Spleen (tissue), 11 donors: ENCODE data around the gene AGRN. TPM values are rescaled to one million over a fixed set of nuclear protein-coding genes. Genes with fewer than 3 reads are reported as not detected.
"Not testable (repeated sequence)": the region's sequence is repeated elsewhere in the genome, so short reads cannot be mapped to it uniquely, and the experiment has no call there.

Experiments
- DNase-seq: peaks from one replicate; pipeline ENCODE4 v3.0.0-alpha.2; 2020
- H3K27ac ChIP-seq, 8 donors: fragments of 200-600 bp; sonication (generic) in 7 of 8; 1 replicate in 4 of 8; 2 replicates in 4 of 8; pipeline versions ENCODE4 v1.5.0 to v1.8.0; 2016 to 2021; ENCODE audit warnings: inconsistent platforms in 4 of 8, mild to moderate bottlenecking in 4 of 8, moderate library complexity in 1 of 8
- H3K27me3 ChIP-seq, 7 donors: fragments of 200-600 bp; sonication (generic) in 6 of 7; replicated peaks in 1 of 7; 1 replicate in 4 of 7; 2 replicates in 3 of 7; pipeline versions ENCODE4 v1.5.0 to v1.8.0; 2016 to 2021; ENCODE audit warnings: inconsistent platforms in 3 of 7, mild to moderate bottlenecking in 1 of 7
- H3K36me3 ChIP-seq, 6 donors: fragments of 200-600 bp; sonication (generic) in 5 of 6; 1 replicate in 4 of 6; 2 replicates in 2 of 6; pipeline versions ENCODE4 v1.5.0 to v1.8.0; 2016 to 2021; ENCODE audit warnings: inconsistent platforms in 2 of 6
- H3K4me1 ChIP-seq, 6 donors: fragments of 200-600 bp; sonication (generic) in 5 of 6; 1 replicate in 3 of 6; 2 replicates in 3 of 6; pipeline versions ENCODE4 v1.5.0 to v1.8.0; 2016 to 2021; ENCODE audit warnings: inconsistent platforms in 3 of 6
- H3K4me3 ChIP-seq, 8 donors: fragments of 200-600 bp; sonication (generic) in 7 of 8; 1 replicate in 4 of 8; 2 replicates in 4 of 8; pipeline versions ENCODE4 v1.5.0 to v1.8.0; 2016 to 2021; ENCODE audit warnings: inconsistent platforms in 4 of 8, mild to moderate bottlenecking in 4 of 8, moderate library complexity in 2 of 8
- H3K9me3 ChIP-seq, 8 donors: fragments of 200-600 bp; sonication (generic) in 7 of 8; 1 replicate in 4 of 8; 2 replicates in 4 of 8; pipeline versions ENCODE4 v1.5.0 to v1.8.0; 2016 to 2021; ENCODE audit warnings: inconsistent platforms in 4 of 8
- POLR2A ChIP-seq, 3 donors: fragments of 450-650 bp; IDR thresholded peaks; one replicate each; pipeline ENCODE4 v1.5.1; 2017; ENCODE audit warnings: antibody characterized with exemption in 3 of 3, mild to moderate bottlenecking in 1 of 3
- POLR2AphosphoS5 ChIP-seq, 3 donors: sonication (generic); formaldehyde crosslinking; IDR thresholded peaks; one replicate each; pipeline ENCODE4 v1.5.1; 2017; ENCODE audit warnings: antibody characterized with exemption in 3 of 3
- WGBS, 5 donors: extraction: QIAGEN DNeasy Blood & Tissue Kit in 3 of 5; methylation state at CpG; one replicate each; pipeline versions ENCODE4 v1.1.5 to v1.1.7; 2013 to 2018; 5-methylcytosine and 5-hydroxymethylcytosine counted together
- intact Hi-C: fragments of 100-400 bp; cut with DNase I; formaldehyde crosslinking; loops from one replicate; pipeline ENCODE4 v1.15.0; 2023; ENCODE audit warnings: low total_unique reads
- polyA plus RNA-seq, 3 donors: library from polyadenylated mRNA; stranded (reverse); fragments of 200-250 nt; gene quantifications; one replicate each; pipeline ENCODE4 v1.2.1, GENCODE V29; 2013
- total RNA-seq, 7 donors: library from RNA; depleted of rRNA in 3 of 7; stranded (reverse); fragments of >200 nt in 3 of 7; fragmentation: NEBNext Ultra II Directional in 4 of 7; extraction: Animal tissue kit (Norgen Biotek cat#: 25700) in 4 of 7; gene quantifications; one replicate each; pipeline versions ENCODE4 v1.1.0 to v1.2.1, GENCODE V29; 2016 to 2021
- TF ChIP-seq, protein P1 (sequence below), 11 experiments: fragments of 200-600 bp in 7 of 11; fragments of 450-650 bp in 4 of 11; sonication (generic) in 4 of 11; IDR thresholded peaks in 8 of 11; conservative IDR thresholded peaks in 3 of 11; 1 replicate in 7 of 11; 2 replicates in 4 of 11; pipeline versions ENCODE4 v1.4.0 to v1.8.0; 2016 to 2021; ENCODE audit warnings: antibody characterized with exemption in 11 of 11, inconsistent platforms in 4 of 11, mild to moderate bottlenecking in 1 of 11
- donor health status: healthy with polysubstance abuse.
- donor health status: DM: no; HTN: no; CAD: no; lungs with moderate emphysema.
- donor health status: DM: no; HTN: no; CAD: no.
- donor health status: Bipolar disorder and iron deficiency.
- donor health status: healthy.
- donor health status: DM: no; HTN: no; CAD: no.
- donor health status: DM: yes; HTN: yes; CAD: no.

The AGRN gene
- total and polyA plus RNA-seq, 10 donors, result 4.6 to 27.2 (median 14.5) TPM

DNA sequence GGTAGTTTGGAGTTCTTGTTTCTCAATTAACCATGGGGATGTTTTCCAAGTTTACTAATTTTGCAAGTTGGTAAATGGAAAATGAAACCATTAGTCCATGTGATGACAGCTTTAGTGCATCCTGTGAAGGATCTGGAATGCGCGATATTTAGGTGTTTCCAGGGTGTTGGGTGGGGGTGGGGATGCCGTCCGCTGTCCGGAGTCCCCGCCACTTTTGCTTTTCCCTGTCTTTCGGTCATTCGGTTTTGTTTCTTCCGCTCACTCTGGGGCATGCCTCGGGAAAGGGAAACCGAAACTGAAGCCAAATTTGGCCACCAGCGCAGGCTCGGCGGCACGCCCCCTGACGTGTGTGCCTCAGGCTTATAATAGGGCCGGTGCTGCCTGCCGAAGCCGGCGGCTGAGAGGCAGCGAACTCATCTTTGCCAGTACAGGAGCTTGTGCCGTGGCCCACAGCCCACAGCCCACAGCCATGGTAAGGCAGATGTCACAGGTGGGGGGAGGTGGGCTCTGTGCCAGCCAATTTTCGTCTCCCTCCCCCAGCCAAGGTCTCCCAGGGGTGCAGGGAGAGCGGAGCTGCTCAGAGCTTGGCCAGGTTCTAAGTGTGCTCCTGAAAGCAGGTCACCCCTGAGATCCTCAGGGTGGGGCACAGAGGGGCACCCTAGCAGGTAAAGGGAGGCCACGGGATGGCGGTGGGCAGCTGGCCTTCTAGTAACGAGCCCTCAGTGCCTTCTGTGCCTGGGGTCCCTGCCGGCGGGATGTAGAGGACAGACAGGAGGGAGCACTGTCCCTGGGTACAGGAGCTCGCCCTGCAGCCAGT lies 6.6 kb upstream of the AGRN start, which contains the start of gene ISG15:
Gene ISG15 (plus strand): TSS at position 393 of the 817 bp plus-strand sequence. CDS start 77 bp downstream, at position 470.
- peak within 1 kb of the TSS; percentile 41 to 75 (median 50) for H3K4me3 ChIP-seq
- peaks cover 0 to 35% (median 29%) of the 10 kb centered on the region in 6 donors for H3K4me1 ChIP-seq
- peak; percentile 98 for DNase-seq
- no peaks in the 10 kb centered on the region for H3K36me3 ChIP-seq
- TF ChIP-seq POLR2AphosphoS5 (IDR thresholded peaks at IDR 0.05) (peak; percentile 95 to 99 (median 96)), POLR2A (IDR thresholded peaks at IDR 0.05) (peak in 2 of 3 donors; percentile 55 to 85)
- TF ChIP-seq, protein P1, sequence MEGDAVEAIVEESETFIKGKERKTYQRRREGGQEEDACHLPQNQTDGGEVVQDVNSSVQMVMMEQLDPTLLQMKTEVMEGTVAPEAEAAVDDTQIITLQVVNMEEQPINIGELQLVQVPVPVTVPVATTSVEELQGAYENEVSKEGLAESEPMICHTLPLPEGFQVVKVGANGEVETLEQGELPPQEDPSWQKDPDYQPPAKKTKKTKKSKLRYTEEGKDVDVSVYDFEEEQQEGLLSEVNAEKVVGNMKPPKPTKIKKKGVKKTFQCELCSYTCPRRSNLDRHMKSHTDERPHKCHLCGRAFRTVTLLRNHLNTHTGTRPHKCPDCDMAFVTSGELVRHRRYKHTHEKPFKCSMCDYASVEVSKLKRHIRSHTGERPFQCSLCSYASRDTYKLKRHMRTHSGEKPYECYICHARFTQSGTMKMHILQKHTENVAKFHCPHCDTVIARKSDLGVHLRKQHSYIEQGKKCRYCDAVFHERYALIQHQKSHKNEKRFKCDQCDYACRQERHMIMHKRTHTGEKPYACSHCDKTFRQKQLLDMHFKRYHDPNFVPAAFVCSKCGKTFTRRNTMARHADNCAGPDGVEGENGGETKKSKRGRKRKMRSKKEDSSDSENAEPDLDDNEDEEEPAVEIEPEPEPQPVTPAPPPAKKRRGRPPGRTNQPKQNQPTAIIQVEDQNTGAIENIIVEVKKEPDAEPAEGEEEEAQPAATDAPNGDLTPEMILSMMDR (IDR thresholded peaks at IDR 0.05 in 8 of 11, conservative IDR thresholded peaks at IDR 0.05 in 3 of 11), result peak in 2 of 11 experiments; percentile 10 to 30
- H3K27me3 ChIP-seq, result no peaks in the 10 kb centered on the region
- H3K9me3 ChIP-seq, result no peaks in the 10 kb centered on the region
- 3 to 12% (median 3%) methylated on average over 27 to 30 of the region's 30 CpGs for WGBS, 5 donors
- H3K27ac ChIP-seq, result peak within 1 kb of the TSS; percentile 77 to 98 (median 92)
- intact Hi-C loops, result no loop called here

DNA sequence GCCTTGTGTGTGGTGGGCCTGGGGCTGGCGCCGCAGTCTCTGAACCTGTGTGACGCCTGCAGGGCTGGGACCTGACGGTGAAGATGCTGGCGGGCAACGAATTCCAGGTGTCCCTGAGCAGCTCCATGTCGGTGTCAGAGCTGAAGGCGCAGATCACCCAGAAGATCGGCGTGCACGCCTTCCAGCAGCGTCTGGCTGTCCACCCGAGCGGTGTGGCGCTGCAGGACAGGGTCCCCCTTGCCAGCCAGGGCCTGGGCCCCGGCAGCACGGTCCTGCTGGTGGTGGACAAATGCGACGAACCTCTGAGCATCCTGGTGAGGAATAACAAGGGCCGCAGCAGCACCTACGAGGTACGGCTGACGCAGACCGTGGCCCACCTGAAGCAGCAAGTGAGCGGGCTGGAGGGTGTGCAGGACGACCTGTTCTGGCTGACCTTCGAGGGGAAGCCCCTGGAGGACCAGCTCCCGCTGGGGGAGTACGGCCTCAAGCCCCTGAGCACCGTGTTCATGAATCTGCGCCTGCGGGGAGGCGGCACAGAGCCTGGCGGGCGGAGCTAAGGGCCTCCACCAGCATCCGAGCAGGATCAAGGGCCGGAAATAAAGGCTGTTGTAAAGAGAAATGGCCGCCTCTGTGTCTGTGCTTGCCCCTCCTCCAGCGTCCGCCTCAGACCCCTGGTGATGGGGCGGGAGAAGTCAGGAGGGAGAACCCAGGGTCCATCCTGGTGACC lies 5.8 kb upstream of the AGRN start:
- Histone ChIP-seq H3K36me3 (no peaks in the 10 kb centered on the region), H3K9me3 (no peaks in the 10 kb centered on the region), H3K27me3 (no peaks in the 10 kb centered on the region), H3K27ac (peak overlapping the region; percentile 77 to 98 (median 92)), H3K4me3 (peak overlapping the region; percentile 41 to 75 (median 50)), H3K4me1 (peaks cover 3 to 43% (median 33%) of the 10 kb centered on the region in 6 donors)
- WGBS, 5 donors, result 41 to 75% (median 62%) methylated on average over 25 to 41 of the region's 41 CpGs
- TF ChIP-seq, protein P1 (IDR thresholded peaks at IDR 0.05 in 8 of 11, conservative IDR thresholded peaks at IDR 0.05 in 3 of 11), result no peak
- peak in 2 of 3 donors; percentile 20 to 64 for TF ChIP-seq POLR2AphosphoS5 (IDR thresholded peaks at IDR 0.05)
- DNase-seq, result peak; percentile 87
- intact Hi-C loops, result no loop called here

DNA sequence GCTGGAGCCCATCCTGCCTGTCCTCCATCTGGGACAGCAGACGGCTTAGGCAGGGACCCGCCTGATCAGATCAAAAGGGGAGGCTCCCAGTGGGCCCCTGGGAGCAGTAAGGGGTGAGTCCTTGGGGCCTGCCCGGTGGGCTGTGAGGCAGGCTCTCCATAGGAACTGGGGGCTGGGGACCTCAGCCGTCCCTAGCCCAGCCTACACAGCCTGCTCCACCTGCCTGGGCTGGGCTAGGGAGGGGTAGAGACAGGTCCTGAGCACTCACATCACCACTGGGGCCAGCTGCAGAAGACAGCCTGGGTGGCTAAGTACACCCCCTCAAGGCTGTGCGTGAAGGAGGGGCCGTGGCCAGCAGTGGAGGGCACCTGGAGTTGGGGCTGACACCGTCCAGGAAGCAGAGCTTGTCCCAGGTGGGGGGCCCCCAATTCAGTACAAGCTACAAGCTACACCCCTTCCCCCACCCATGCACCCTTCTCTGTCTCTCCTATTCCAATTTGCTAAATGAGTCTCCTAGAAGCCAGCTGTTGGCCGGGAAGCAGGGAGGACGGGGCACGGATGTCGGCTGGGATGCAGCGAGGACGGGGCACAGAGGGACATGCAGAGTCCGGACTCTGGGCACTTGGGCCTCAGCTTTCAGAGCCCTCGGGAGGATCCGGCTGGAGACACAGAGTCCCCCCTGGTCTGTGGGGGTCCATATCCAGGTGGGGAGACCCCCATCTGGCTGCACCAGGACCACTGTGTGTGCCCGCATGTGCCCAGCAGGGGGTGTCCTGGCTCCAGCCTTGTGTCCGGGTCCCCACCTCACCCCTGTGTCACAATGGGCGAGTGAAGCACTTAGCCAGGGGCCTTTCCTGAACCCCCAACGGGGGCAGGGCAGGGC lies 4.9 kb upstream of the AGRN start:
- Histone ChIP-seq H3K27ac (peak overlapping the region; percentile 77 to 98 (median 92)), H3K27me3 (peaks cover 0 to 2% (median under 1%) of the 10 kb centered on the region in 7 donors), H3K4me1 (peaks cover 4 to 42% (median 35%) of the 10 kb centered on the region in 6 donors), H3K36me3 (no peaks in the 10 kb centered on the region), H3K4me3 (peak overlapping the region in 4 of 8 donors; percentile 50 to 75 (median 60)), H3K9me3 (no peaks in the 10 kb centered on the region)
- no peak for TF ChIP-seq POLR2A (IDR thresholded peaks at IDR 0.05)
- TF ChIP-seq POLR2AphosphoS5 (IDR thresholded peaks at IDR 0.05), result no peak
- TF ChIP-seq, protein P1 (IDR thresholded peaks at IDR 0.05 in 8 of 11, conservative IDR thresholded peaks at IDR 0.05 in 3 of 11), result peak in 6 of 11 experiments; percentile 14 to 45 (median 24)
- DNase-seq, result no peak
- WGBS, 5 donors, result 63 to 76% (median 73%) methylated on average over 14 to 20 of the region's 20 CpGs
- intact Hi-C loops, result no loop called here

DNA sequence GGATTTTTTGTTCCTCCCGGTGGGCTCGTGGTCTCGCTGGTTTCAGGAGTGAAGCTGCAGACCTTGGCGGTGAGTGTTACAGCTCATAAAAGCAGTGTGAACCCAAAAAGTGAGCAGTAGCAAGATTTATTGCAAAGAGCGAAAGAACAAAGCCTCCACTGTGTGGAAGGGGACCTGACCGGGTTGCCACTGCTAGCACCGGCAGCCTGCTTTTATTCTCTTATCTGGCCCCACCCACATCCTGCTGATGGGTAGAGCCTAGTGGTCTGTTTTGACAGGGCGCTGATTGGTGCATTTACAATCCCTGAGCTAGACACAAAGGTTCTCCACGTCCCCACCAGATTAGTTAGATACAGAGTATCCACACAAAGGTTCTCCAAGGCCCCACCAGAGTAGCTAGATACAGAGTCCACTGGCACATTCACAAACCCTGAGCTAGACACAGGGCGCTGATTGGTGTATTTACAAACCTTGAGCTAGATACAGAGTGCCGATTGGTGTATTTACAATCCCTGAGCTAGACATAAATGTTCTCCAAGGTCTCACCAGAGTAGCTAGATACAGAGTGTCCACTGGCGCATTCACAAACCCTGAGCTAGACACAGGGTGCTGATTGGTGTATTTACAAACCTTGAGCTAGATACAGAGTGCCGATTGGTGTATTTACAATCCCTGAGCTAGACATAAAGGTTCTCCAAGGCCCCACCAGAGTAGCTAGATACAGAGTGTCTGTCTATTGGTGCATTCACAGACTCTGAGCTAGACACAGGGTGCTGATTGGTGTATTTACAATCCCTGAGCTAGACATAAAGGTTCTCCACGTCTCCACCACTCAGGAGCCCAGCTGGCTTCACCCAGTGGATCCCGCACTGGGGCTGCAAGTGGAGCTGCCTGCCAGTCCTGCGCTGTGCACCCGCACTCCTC lies 2.3 kb upstream of the AGRN start:
- H3K4me3 ChIP-seq, H3K9me3 ChIP-seq, DNase-seq, H3K36me3 ChIP-seq, H3K27ac ChIP-seq, intact Hi-C loops: not testable (repeated sequence)
- Histone ChIP-seq H3K27me3 (peaks cover 0 to 28% (median 15%) of the 10 kb centered on the region in 7 donors), H3K4me1 (peaks cover 10 to 62% (median 47%) of the 10 kb centered on the region in 6 donors)
- 79 to 87% (median 82%) methylated on average over 16 to 17 of the region's 17 CpGs for WGBS, 5 donors

DNA sequence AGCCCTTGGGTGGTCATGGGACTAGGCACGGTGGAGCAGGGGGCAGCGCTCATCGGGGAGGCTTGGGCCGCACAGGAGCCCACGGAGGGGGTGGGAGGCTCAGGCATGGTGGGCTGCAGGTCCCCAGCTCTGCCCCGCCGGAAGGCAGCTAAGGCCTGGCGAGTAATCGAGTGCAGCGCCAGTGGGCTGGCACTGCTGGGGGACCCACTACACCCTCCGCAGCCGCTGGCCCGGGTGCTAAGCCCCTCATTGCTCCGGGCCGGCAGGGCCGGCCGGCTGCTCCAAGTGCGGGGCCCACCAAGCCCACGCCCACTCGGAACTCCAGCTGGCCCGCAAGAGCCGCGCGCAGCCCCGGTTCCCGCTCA lies 1.6 kb upstream of the AGRN start:
- H3K36me3 ChIP-seq, H3K4me3 ChIP-seq, DNase-seq, H3K27ac ChIP-seq, intact Hi-C loops, H3K9me3 ChIP-seq: not testable (repeated sequence)
- H3K27me3 ChIP-seq, result peaks cover 0 to 31% (median 15%) of the 10 kb centered on the region in 7 donors
- WGBS, 5 donors, result 93 to 96% (median 94%) methylated on average over 8 to 26 of the region's 26 CpGs
- H3K4me1 ChIP-seq, result peaks cover 10 to 66% (median 43%) of the 10 kb centered on the region in 6 donors
